HG03469 (cell line): Measurements from ENCODE around the gene EHD4.

ENCODE experiments used
- ATAC-seq: cut with Tn5 transposase; IDR thresholded peaks from one replicate; pipeline ENCODE4 v1.9.1; 2021; ENCODE audit warnings: mild to moderate bottlenecking, moderate library complexity, moderate number of reproducible peaks; ENCODE audit not compliant: unreplicated experiment

EHD4 gene

GRCh38 chr15:41995476-41995855 lies 23.1 kb upstream of the EHD4 start:
- no peak for ATAC-seq

DNA sequence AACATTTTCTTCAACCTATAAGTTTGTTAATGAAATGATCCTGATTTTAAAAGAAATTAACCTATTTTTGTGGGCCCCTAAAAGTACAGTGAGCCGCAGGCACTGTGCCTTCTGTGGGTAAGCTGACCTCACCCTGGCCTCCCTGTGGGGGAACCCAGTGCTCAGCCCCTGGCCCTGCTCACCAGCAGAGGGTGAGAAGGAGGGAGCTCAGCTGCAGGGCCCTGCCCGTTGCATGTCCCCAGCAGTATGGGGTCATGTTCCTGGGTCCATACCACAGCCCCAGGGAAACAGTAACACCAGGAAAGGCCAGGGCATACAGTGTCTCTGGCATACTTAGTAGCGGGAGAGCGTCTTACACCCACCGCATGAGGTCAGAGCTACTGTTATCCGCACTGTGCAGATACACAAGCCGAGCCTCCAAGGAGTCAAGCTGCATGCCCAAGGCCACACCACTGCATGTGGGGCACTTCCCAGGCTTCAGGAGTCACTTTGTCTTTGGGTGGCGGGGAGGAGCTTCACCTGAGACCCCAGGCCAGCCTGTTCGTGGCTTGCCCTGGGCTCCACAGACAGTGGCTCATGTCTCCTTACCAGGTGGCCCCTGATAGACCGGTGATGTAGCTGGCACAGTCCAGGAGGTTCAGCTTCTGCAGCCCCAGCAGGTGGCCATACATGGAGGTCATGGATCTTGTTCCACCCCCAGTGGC lies 22.6 kb upstream of the EHD4 start:
- no peak for ATAC-seq

- ATAC-seq, result no peak
Observed at GRCh38 chr15:41994171-41994650, 21.9 kb upstream of the EHD4 start.

GRCh38 chr15:41993472-41994170 lies 21.3 kb upstream of the EHD4 start:
- no peak for ATAC-seq

GRCh38 chr15:41992803-41993190 lies 20.4 kb upstream of the EHD4 start:
- ATAC-seq, result no peak

- no peak for ATAC-seq
Observed at GRCh38 chr15:41992151-41992802, 19.9 kb upstream of the EHD4 start.

DNA sequence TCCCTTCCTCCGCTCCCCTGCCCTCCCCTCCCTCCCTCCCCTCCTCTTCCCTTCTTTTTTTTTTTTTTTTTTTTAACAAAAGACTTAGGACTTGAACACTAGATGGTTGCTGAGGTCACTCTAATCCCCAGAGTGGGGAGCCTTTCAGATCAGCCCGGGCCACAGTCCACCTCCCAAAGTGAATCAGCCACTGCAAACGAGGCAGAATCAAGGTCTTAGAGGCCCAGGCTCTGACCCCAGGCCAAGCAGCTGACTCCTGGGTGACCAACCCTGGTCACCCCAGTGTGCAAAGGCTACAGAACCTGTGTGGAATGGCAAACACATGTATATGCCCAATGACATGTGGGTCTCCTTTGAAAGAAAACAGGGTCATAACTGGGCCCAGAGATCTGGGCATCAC lies 18.3 kb upstream of the EHD4 start:
- no peak for ATAC-seq

DNA sequence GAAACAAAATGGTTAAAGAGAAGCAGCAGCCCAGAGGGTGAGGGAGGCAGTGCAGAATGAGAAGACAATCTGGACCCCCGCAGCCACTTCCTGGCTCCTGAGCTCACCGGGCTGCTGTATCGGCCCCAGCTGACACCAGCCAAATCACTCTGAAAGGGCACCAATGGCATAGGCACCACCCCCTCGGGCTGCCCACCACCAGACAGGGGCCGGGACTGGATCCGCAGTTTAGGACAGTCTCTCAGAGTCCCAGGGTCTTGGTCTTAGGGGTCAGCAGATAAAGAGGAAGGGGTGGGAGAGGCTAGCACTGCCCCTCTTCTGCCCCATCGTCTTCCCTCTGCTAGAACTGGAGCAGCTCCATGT lies 17.9 kb upstream of the EHD4 start:
- ATAC-seq, result no peak

- no peak for ATAC-seq
Observed at GRCh38 chr15:41989573-41990242, 17.4 kb upstream of the EHD4 start.

- ATAC-seq, result no peak
Observed at GRCh38 chr15:41988896-41989572, 16.7 kb upstream of the EHD4 start.

DNA sequence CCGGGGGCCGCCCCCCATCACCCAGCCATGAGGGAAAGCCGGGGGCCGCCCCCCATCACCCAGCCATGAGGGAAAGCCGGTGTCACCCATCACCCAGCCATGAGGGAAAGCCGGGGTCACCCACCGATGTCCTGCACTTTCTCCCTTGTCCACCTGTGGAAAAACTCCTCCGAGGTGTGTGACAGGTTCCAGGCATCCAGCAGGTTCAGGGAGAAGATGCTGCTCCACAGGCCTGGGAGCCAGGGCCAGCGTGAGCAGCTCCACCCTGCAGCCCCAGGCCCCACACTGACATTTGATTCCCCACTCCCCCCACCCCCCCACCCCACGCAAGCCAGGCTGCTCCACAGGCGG lies 15.5 kb upstream of the EHD4 start:
- ATAC-seq, result no peak

GRCh38 chr15:41987246-41987924 lies 15.0 kb upstream of the EHD4 start:
- ATAC-seq, result no peak

GRCh38 chr15:41985236-41986160 lies 13.1 kb upstream of the EHD4 start:
- ATAC-seq, result no peak

- ATAC-seq, result no peak
Observed at GRCh38 chr15:41984622-41985021, 12.3 kb upstream of the EHD4 start.

DNA sequence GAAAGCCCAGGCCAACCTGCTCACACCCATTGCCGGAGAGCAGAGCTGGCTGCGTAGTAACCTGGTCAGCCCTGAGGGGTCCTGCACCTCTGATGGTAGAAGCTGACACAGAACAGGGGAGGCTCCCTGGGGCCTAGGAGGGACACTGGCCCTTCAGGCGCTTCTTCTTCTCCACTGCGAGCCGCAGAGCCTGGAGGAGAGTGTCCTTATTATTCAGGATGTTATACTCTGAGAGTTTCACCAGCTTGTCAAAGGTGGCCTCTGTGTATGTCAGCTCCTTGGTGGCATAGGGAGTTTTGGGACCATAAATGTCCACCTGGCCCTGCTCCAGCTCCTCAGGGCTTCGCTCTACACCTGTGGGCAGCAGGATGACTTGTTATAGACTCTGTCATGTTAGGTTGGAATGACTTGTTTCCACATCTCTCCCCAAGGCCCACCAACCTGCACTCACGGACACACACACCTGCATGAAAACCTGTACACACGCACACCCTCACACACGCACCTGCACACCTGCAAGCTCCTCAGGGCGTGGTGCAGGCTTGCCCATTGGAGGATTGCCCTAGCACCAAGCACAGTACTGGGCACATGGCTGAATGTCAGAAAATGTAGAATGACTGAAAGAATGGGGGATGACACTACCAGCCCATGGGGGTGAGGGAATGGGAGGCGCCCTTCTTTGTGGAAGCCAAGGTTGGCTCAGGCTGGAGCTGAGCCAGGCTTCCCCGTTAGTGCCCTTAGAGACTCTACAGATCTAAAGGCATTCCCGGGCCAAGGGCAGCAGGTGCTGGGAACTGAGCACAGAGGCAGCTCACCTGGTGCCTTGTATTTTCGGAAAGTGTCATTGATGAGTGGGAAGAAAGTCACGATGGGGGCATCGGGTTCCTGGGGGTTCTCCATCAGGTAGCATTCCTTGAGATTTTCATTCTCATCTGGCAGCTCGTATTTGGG lies 11.5 kb upstream of the EHD4 start:
- no peak for ATAC-seq

GRCh38 chr15:41983221-41983620 lies 10.9 kb upstream of the EHD4 start:
- no peak for ATAC-seq

GRCh38 chr15:41982133-41982930 lies 10.0 kb upstream of the EHD4 start:
- ATAC-seq, result no peak
